ENCODE results near the gene GPRIN3.

GPRIN3 gene

GRCh38 chr4:89307446-89308160, at the start of gene GPRIN3:
Gene GPRIN3, minus strand, starts transcription at chr4:89307800. Its CDS starts 57,690 bp downstream, at chr4:89250110.
- DNase-seq, result peak; percentile 67

GRCh38 chr4:89357340-89357739, 49.7 kb upstream of the GPRIN3 start:
- no peak for DNase-seq

GRCh38 chr4:89356086-89356485, 48.5 kb upstream of the GPRIN3 start:
- DNase-seq, result no peak

GRCh38 chr4:89353514-89353913, 45.9 kb upstream of the GPRIN3 start:
- no peak for DNase-seq

GRCh38 chr4:89352541-89352940, 44.9 kb upstream of the GPRIN3 start:
- no peak for DNase-seq

- DNase-seq, result no peak
Observed at GRCh38 chr4:89351201-89351600, 43.6 kb upstream of the GPRIN3 start.

GRCh38 chr4:89347363-89348025, 39.9 kb upstream of the GPRIN3 start:
- no peak for DNase-seq

GRCh38 chr4:89344571-89344970, 37.0 kb upstream of the GPRIN3 start:
- no peak for DNase-seq

- DNase-seq, result no peak
Observed at GRCh38 chr4:89338206-89338605, 30.6 kb upstream of the GPRIN3 start.

- no peak for DNase-seq
Observed at GRCh38 chr4:89337681-89338080, 30.1 kb upstream of the GPRIN3 start.

- no peak for DNase-seq
Observed at GRCh38 chr4:89336818-89337420, 29.3 kb upstream of the GPRIN3 start.

- DNase-seq, result no peak
Observed at GRCh38 chr4:89334830-89335229, 27.2 kb upstream of the GPRIN3 start.

- no peak for DNase-seq
Observed at GRCh38 chr4:89334311-89334710, 26.7 kb upstream of the GPRIN3 start.

GRCh38 chr4:89331686-89332544, 24.3 kb upstream of the GPRIN3 start:
- no peak for DNase-seq

GRCh38 chr4:89331197-89331596, 23.6 kb upstream of the GPRIN3 start:
- no peak for DNase-seq

- DNase-seq, result no peak
Observed at GRCh38 chr4:89329280-89329679, 21.7 kb upstream of the GPRIN3 start.

- DNase-seq, result no peak
Observed at GRCh38 chr4:89324671-89325070, 17.1 kb upstream of the GPRIN3 start.

- no peak for DNase-seq
Observed at GRCh38 chr4:89322671-89323070, 15.1 kb upstream of the GPRIN3 start.

GRCh38 chr4:89319756-89320155, 12.2 kb upstream of the GPRIN3 start:
- no peak for DNase-seq

GRCh38 chr4:89316931-89317366, 9.3 kb upstream of the GPRIN3 start:
- DNase-seq, result peak; percentile 76

- DNase-seq, result no peak
Observed at GRCh38 chr4:89316211-89316610, 8.6 kb upstream of the GPRIN3 start.

GRCh38 chr4:89314291-89314690, 6.7 kb upstream of the GPRIN3 start:
- no peak for DNase-seq

- DNase-seq, result no peak
Observed at GRCh38 chr4:89312066-89312465, 4.5 kb upstream of the GPRIN3 start.

All from activated CD4-positive, alpha-beta T cell treated with anti-CD3 and anti-CD28 coated beads, Interleukin-2, Interleukin-6, amounts not matched to agents 100 ng/mL and 50 ng/mL, durations not matched to agents 16 hours and 8 hours (primary cell).